GM21515 (cell line): Measurements from ENCODE around the gene ZBTB46.

Experiments used
- ATAC-seq: cut with Tn5 transposase; IDR thresholded peaks from one replicate; pipeline ENCODE4 v1.9.1; 2021; ENCODE audit not compliant: unreplicated experiment

The ZBTB46 gene

GRCh38 chr20:63769891-63770474 is 61.1 kb downstream of the ZBTB46 start:
- no peak for ATAC-seq

- ATAC-seq: no peak
Measured at GRCh38 chr20:63768591-63769515, 62.2 kb downstream of the ZBTB46 start.

- no peak for ATAC-seq
Measured at GRCh38 chr20:63767886-63768285, 63.2 kb downstream of the ZBTB46 start.

- no peak for ATAC-seq
Measured at GRCh38 chr20:63767456-63767855, 63.6 kb downstream of the ZBTB46 start.

- ATAC-seq: no peak
Measured at GRCh38 chr20:63766695-63767426, 64.2 kb downstream of the ZBTB46 start.

GRCh38 chr20:63765902-63766301 is 65.2 kb downstream of the ZBTB46 start:
- ATAC-seq: no peak

- no peak for ATAC-seq
Measured at GRCh38 chr20:63765082-63765873, 65.8 kb downstream of the ZBTB46 start.

GRCh38 chr20:63759377-63759901 is 71.6 kb downstream of the ZBTB46 start:
- ATAC-seq: no peak

GRCh38 chr20:63758152-63758551 is 72.9 kb downstream of the ZBTB46 start:
- ATAC-seq: no peak

GRCh38 chr20:63756648-63756991 is 74.4 kb downstream of the ZBTB46 start:
- no peak for ATAC-seq

- ATAC-seq: no peak
Measured at GRCh38 chr20:63755933-63756647, 75.0 kb downstream of the ZBTB46 start.

GRCh38 chr20:63754008-63754407 is 77.1 kb downstream of the ZBTB46 start:
- no peak for ATAC-seq

GRCh38 chr20:63753381-63753780 is 77.7 kb downstream of the ZBTB46 start:
- ATAC-seq: no peak

- ATAC-seq: no peak
Measured at GRCh38 chr20:63752411-63753101, 78.5 kb downstream of the ZBTB46 start.

GRCh38 chr20:63751471-63752271 is 79.4 kb downstream of the ZBTB46 start:
- ATAC-seq: no peak

GRCh38 chr20:63750807-63751470 is 80.1 kb downstream of the ZBTB46 start:
- no peak for ATAC-seq

- no peak for ATAC-seq
Measured at GRCh38 chr20:63749597-63750508, 81.2 kb downstream of the ZBTB46 start.
